IPS-18a (cell line): ENCODE results near the gene RASL11A.
A peak's percentile ranks its signal among the peaks of the same experiment; 100 is the strongest.

ENCODE experiments used
- H3K27ac ChIP-seq: one replicate; pipeline ENCODE4 v1.5.1; 2013; ENCODE audit warnings: low read length
- H3K27me3 ChIP-seq: one replicate; pipeline ENCODE4 v1.6.1; 2013; ENCODE audit warnings: mild to moderate bottlenecking, low read length; ENCODE audit not compliant: control insufficient read depth, insufficient read depth
- H3K36me3 ChIP-seq: one replicate; pipeline ENCODE4 v1.6.1; 2013; ENCODE audit warnings: low read depth, low read length; ENCODE audit not compliant: control insufficient read depth
- H3K4me1 ChIP-seq: one replicate; pipeline ENCODE4 v1.6.1; 2013; ENCODE audit warnings: low read depth, low read length; ENCODE audit not compliant: control insufficient read depth
- H3K4me3 ChIP-seq: one replicate; pipeline ENCODE4 v1.5.1; 2013; ENCODE audit warnings: low read length
- H3K9ac ChIP-seq: one replicate; pipeline ENCODE4 v1.6.1; 2013; ENCODE audit warnings: mild to moderate bottlenecking, low read length, moderate library complexity
- H3K9me3 ChIP-seq: one replicate; pipeline ENCODE4 v1.6.1; 2013; ENCODE audit warnings: low read depth, low read length; ENCODE audit not compliant: control insufficient read depth

The RASL11A gene

GRCh38 chr13:27252467-27252866, 18.2 kb upstream of the RASL11A start:
- peak overlapping the region; percentile 95 for H3K27ac ChIP-seq
- H3K36me3 ChIP-seq, result peaks cover 47% of the 10 kb centered on the region
- no peaks in the 10 kb centered on the region for H3K9me3 ChIP-seq
- H3K4me1 ChIP-seq, result peaks cover 11% of the 10 kb centered on the region
- peak overlapping the region; percentile 100 for H3K9ac ChIP-seq
- H3K4me3 ChIP-seq, result peak overlapping the region; percentile 99
- no peaks in the 10 kb centered on the region for H3K27me3 ChIP-seq

DNA sequence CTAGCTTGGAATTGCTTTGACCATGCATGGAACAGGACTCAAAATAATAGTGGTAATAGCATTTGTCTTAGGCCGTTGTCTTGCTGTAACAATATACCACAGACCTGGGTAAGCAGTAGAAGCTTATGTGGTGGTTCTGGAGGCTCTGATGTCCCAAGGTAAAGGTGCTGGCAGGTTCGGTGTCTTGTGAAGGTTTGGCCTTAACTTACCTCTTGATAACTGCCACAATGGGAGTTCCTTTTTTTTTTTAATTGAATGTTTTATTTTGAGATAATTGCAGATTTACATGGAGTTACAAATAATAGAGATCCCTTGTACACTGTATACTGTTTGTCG, 13.4 kb upstream of the RASL11A start:
- Histone ChIP-seq H3K4me3 (no peak overlapping the region), H3K36me3 (peaks cover 68% of the 10 kb centered on the region), H3K9me3 (no peaks in the 10 kb centered on the region), H3K9ac (no peak overlapping the region), H3K4me1 (peaks cover 11% of the 10 kb centered on the region), H3K27ac (no peak overlapping the region), H3K27me3 (no peaks in the 10 kb centered on the region)

DNA sequence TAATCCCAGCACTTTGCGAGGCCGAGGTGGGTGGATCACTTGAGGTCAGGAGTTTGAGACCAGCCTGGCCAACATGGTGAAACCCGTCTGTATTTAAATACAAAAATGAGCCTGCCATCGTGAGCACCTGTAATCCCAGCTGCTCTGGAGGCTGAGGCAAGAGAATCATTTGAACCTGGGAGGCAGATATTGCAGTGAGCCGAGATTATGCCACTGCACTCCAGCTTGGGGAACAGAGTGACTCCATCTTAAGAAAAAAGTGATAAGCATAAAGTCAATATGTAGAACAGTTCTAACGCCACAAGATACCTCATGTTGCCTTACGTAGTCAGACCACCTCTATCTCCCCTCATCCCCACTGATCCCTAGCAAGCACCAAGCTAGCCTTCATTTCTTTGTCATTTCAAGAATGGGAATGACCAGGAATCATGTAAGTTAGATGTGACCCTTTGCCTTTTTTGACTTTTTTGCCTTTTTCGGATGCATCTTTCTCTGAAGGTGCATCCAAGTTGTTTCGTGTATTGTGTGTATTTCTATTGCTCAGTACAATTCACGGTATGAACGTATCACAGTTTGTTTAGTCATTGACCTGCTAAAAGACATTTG, 12.9 kb upstream of the RASL11A start:
- no peak overlapping the region for H3K4me3 ChIP-seq
- no peak overlapping the region for H3K9ac ChIP-seq
- H3K9me3 ChIP-seq, result no peaks in the 10 kb centered on the region
- H3K27ac ChIP-seq, result no peak overlapping the region
- H3K36me3 ChIP-seq, result peaks cover 68% of the 10 kb centered on the region
- peaks cover 9% of the 10 kb centered on the region for H3K4me1 ChIP-seq
- no peaks in the 10 kb centered on the region for H3K27me3 ChIP-seq

GRCh38 chr13:27258637-27259386, 11.8 kb upstream of the RASL11A start:
- no peak overlapping the region for H3K27ac ChIP-seq
- no peak overlapping the region for H3K4me3 ChIP-seq
- no peaks in the 10 kb centered on the region for H3K9me3 ChIP-seq
- H3K36me3 ChIP-seq, result peaks cover 58% of the 10 kb centered on the region
- H3K4me1 ChIP-seq, result no peaks in the 10 kb centered on the region
- H3K9ac ChIP-seq, result no peak overlapping the region
- no peaks in the 10 kb centered on the region for H3K27me3 ChIP-seq

GRCh38 chr13:27259831-27260230, 10.8 kb upstream of the RASL11A start:
- H3K27me3 ChIP-seq, result no peaks in the 10 kb centered on the region
- no peak overlapping the region for H3K9ac ChIP-seq
- no peaks in the 10 kb centered on the region for H3K9me3 ChIP-seq
- H3K36me3 ChIP-seq, result peaks cover 48% of the 10 kb centered on the region
- no peak overlapping the region for H3K27ac ChIP-seq
- H3K4me3 ChIP-seq, result no peak overlapping the region
- H3K4me1 ChIP-seq, result no peaks in the 10 kb centered on the region

GRCh38 chr13:27261396-27261795, 9.2 kb upstream of the RASL11A start:
- Histone ChIP-seq H3K4me3 (no peak overlapping the region), H3K27ac (no peak overlapping the region), H3K4me1 (no peaks in the 10 kb centered on the region), H3K9ac (no peak overlapping the region), H3K9me3 (no peaks in the 10 kb centered on the region), H3K36me3 (peaks cover 32% of the 10 kb centered on the region), H3K27me3 (no peaks in the 10 kb centered on the region)

DNA sequence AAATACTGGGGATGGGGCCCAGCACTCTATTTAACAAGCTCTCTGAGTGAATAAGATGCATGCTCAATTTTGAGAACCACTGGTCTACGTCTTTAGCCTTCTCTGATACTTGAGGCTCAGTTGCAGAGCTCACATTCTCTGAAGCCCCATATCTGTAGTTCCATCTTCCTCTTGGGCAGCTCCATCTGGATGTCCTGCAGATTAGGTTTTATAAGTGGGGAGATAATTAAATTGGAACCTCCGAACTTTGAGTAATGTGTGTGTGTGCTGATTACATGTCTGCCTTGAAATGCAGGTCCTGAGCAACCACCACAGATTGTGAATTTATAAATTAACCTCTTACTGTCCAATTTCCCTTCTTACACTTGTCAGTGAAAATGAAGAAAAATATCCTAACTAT, 7.2 kb upstream of the RASL11A start:
- H3K27ac ChIP-seq, result no peak overlapping the region
- H3K27me3 ChIP-seq, result no peaks in the 10 kb centered on the region
- no peak overlapping the region for H3K4me3 ChIP-seq
- H3K4me1 ChIP-seq, result no peaks in the 10 kb centered on the region
- H3K9ac ChIP-seq, result no peak overlapping the region
- peaks cover 12% of the 10 kb centered on the region for H3K36me3 ChIP-seq
- H3K9me3 ChIP-seq, result no peaks in the 10 kb centered on the region

DNA sequence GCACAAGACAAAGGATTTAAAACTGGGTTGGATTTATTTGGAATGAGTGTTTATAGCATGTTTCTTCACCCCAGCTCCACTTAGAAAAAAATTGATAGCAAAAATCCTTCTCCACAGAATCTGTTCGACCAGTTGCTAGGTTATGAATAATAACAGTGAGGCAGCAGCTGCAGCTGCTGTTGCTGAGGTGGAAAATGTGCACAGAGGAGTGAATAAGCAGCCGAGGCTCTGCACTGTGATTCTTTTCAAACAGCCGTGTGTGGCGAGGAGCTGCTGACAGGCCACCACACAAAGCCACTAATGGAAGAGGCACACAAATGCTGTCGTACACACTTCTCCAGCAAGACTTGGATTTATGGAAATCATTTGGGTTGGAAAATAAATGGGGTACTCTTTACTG, 6.4 kb upstream of the RASL11A start:
- Histone ChIP-seq H3K4me3 (no peak overlapping the region), H3K4me1 (no peaks in the 10 kb centered on the region), H3K9me3 (no peaks in the 10 kb centered on the region), H3K9ac (no peak overlapping the region), H3K27ac (no peak overlapping the region), H3K36me3 (peaks cover 4% of the 10 kb centered on the region), H3K27me3 (peaks cover 3% of the 10 kb centered on the region)

GRCh38 chr13:27264648-27265047, 6.0 kb upstream of the RASL11A start:
- no peaks in the 10 kb centered on the region for H3K4me1 ChIP-seq
- H3K27ac ChIP-seq, result no peak overlapping the region
- H3K9me3 ChIP-seq, result no peaks in the 10 kb centered on the region
- H3K4me3 ChIP-seq, result no peak overlapping the region
- no peaks in the 10 kb centered on the region for H3K36me3 ChIP-seq
- H3K9ac ChIP-seq, result no peak overlapping the region
- peaks cover 8% of the 10 kb centered on the region for H3K27me3 ChIP-seq

GRCh38 chr13:27266917-27267316, 3.7 kb upstream of the RASL11A start:
- H3K9me3 ChIP-seq, result no peaks in the 10 kb centered on the region
- no peak overlapping the region for H3K9ac ChIP-seq
- H3K4me3 ChIP-seq, result no peak overlapping the region

DNA sequence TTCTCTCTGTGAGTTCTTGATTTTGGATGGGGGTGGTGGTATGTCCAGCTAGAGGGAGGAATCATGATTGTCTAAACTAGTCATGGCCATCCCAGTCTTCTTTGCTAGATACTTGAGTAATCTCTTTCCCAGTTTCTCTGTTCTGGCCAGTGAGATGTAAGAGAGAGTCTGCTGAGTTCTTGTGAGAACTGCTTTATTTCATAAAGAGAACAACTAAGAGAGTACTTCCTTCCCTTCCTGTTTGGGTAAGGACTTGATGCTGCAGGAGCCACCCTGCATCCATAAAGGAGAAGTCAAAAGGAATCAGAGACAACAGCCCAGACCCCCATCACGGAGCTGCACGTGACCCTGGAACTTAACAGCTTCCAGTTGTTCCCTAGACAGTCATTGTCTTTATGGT, 3.0 kb upstream of the RASL11A start:
- Histone ChIP-seq H3K4me3 (no peak overlapping the region), H3K27me3 (peaks cover 32% of the 10 kb centered on the region), H3K4me1 (no peaks in the 10 kb centered on the region), H3K9me3 (no peaks in the 10 kb centered on the region), H3K9ac (no peak overlapping the region), H3K27ac (no peak overlapping the region), H3K36me3 (no peaks in the 10 kb centered on the region)

More at GRCh38 chr13:27266917-27267316, 3.7 kb upstream of the RASL11A start:
- H3K27me3 ChIP-seq, result peaks cover 25% of the 10 kb centered on the region
- no peaks in the 10 kb centered on the region for H3K4me1 ChIP-seq
- H3K27ac ChIP-seq, result no peak overlapping the region
- no peaks in the 10 kb centered on the region for H3K36me3 ChIP-seq

DNA sequence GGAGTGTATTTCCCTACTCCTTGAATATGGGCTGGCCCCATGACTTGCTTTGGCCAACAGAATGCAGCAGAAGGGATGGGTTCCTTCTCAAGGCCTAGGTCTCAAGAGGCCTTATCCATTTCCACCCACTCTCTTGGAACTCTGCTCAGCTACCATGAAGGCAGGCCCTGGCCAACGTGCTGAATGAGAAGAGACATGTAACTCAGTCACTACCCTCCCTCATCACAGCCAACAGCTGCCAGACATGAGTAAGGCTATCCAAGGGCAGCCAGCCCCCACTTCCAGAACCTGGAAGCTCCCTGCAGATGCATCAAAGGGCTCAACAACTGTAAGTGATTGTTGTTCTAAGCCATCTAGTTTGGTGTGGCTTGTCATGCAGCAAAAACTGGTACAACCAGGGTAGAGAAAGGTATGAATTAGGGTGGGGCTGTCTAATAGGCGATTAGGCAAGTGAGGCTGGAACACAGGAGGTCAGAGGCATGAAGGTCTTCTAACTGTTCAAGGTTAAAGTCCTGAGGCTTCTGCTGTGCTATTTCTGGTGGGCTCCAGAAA, 1.4 kb upstream of the RASL11A start:
- Histone ChIP-seq H3K27ac (no peak overlapping the region), H3K4me3 (no peak overlapping the region), H3K9ac (no peak overlapping the region)

More for the DNA sequence above, 1.4 kb upstream of the RASL11A start:
- Histone ChIP-seq H3K27me3 (peaks cover 33% of the 10 kb centered on the region), H3K4me1 (no peaks in the 10 kb centered on the region), H3K36me3 (no peaks in the 10 kb centered on the region), H3K9me3 (no peaks in the 10 kb centered on the region)
